ENCODE data around the gene MSH4. TPM values are rescaled to one million over a fixed set of nuclear protein-coding genes. Genes with fewer than 3 reads are reported as not detected.
A peak's percentile ranks its signal among the peaks of the same experiment; 100 is the strongest.
"Not testable (repeated sequence)": the region's sequence is repeated elsewhere in the genome, so short reads cannot be mapped to it uniquely, and the experiment has no call there.

The MSH4 gene
- not detected for polyA plus RNA-seq (2013, experiment 1 of 2)
- 0.01 TPM for polyA plus RNA-seq (2013, experiment 2 of 2)

DNA sequence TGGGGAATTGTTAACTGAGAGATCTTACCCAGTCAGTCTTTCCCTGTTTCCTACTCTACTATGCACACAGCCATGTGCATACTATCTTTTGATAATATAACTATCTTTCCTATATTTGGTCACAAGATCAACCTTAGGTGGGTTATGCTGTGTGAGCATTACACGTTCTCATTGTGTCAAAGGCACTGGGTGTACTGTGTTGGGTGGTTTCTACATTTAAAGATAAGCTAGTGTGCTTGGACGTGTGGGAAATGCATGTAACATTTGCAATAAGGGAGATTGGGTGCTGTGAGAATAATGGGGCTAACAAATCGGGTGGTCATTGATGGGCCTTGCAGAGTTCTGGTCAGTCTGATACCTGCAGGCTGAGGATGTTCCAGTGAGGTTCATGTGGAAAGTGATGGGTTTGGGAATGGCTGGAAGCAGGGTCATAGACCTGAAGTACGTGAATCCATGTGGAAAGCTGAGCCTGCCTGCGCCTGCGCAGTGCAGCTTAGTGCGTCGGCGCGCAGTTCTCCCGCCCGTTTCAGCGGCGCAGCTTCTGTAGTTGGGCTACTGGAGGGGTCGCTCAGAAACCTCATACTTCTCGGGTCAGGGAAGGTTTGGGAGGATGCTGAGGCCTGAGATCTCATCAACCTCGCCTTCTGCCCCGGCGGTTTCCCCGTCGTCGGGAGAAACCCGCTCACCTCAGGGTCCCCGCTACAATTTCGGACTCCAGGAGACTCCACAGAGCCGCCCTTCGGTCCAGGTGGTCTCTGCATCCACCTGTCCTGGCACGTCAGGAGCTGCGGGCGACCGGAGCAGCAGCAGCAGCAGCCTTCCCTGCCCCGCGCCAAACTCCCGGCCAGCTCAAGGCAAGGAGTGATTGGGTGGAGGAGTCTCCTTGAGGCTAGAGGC, at the start of gene MSH4:
TSS of gene MSH4 (plus strand) at position 507 of the 897 bp plus-strand sequence. CDS start at position 611, 104 bp downstream.
- Histone ChIP-seq H2BK12ac (ENCODE audit: low read length) (no peak within 1 kb of the TSS), H3K79me1 (ENCODE audit: low read depth, low read length) (no peaks in the 10 kb centered on the region), H3K27me3 (ENCODE audit: control insufficient read depth in 3 of 3, insufficient read depth in 3 of 3, low read depth in 1 of 3, low read length in 3 of 3) (no peaks in the 10 kb centered on the region), H3K27ac (replicated peaks; ENCODE audit: low read length) (no peak within 1 kb of the TSS), H3K23ac (ENCODE audit: low read depth, low read length, poor library complexity) (peak within 1 kb of the TSS; percentile 92), H2BK120ac (ENCODE audit: low read depth, low read length) (no peak within 1 kb of the TSS), H3K36me3 (replicated peaks in 1 of 2; ENCODE audit: control insufficient read depth in 2 of 2, insufficient read depth in 2 of 2, low read length in 2 of 2) (peaks cover 24 to 72% of the 10 kb centered on the region in 2 donors), H2AK5ac (ENCODE audit: low read depth, low read length) (no peak within 1 kb of the TSS), H3K4me2 (ENCODE audit: insufficient read depth, low read length, poor library complexity, severe bottlenecking) (no peak within 1 kb of the TSS), H3K9ac (ENCODE audit: low read depth, low read length, poor library complexity) (no peak within 1 kb of the TSS), H4K8ac (ENCODE audit: low read depth, low read length) (no peak within 1 kb of the TSS), H4K91ac (ENCODE audit: low read depth, low read length, poor library complexity) (no peak within 1 kb of the TSS), H3K9me3 (replicated peaks in 1 of 2; ENCODE audit: control insufficient read depth in 2 of 2, insufficient read depth in 1 of 2, low read depth in 1 of 2, low read length in 2 of 2) (no peaks in the 10 kb centered on the region), H3K18ac (ENCODE audit: low read length) (no peak within 1 kb of the TSS), H2BK15ac (ENCODE audit: low read length) (no peak within 1 kb of the TSS), H3K14ac (ENCODE audit: low read length) (no peak within 1 kb of the TSS), H3K4me3 (ENCODE audit: low read length in 2 of 2) (no peak within 1 kb of the TSS), H3K4me1 (ENCODE audit: control insufficient read depth in 2 of 2, insufficient read depth in 1 of 2, low read depth in 1 of 2, low read length in 2 of 2) (no peaks in the 10 kb centered on the region), H3K4ac (ENCODE audit: low read length) (no peak within 1 kb of the TSS), H2AFZ (ENCODE audit: low read length) (no peak within 1 kb of the TSS), H2BK5ac (ENCODE audit: low read length) (no peak within 1 kb of the TSS)
- WGBS, 2 donors (ENCODE audit: extremely low coverage in 2 of 2, insufficient read length in 2 of 2, insufficient replicate concordance in 1 of 2): no CpG with 5 or more reads among the region's 34 CpGs
- DNase-seq (ENCODE audit: low spot score): no peak

- not testable (repeated sequence) for H2BK120ac ChIP-seq (ENCODE audit: low read depth, low read length); H2BK12ac ChIP-seq (ENCODE audit: low read length); H4K8ac ChIP-seq (ENCODE audit: low read depth, low read length); H4K91ac ChIP-seq (ENCODE audit: low read depth, low read length, poor library complexity); DNase-seq (ENCODE audit: low spot score); H2BK5ac ChIP-seq (ENCODE audit: low read length); H2AFZ ChIP-seq (ENCODE audit: low read length); H3K4me2 ChIP-seq (ENCODE audit: insufficient read depth, low read length, poor library complexity, severe bottlenecking); H3K14ac ChIP-seq (ENCODE audit: low read length); H3K27me3 ChIP-seq (ENCODE audit: control insufficient read depth in 3 of 3, insufficient read depth in 3 of 3, low read depth in 1 of 3, low read length in 3 of 3); H3K23ac ChIP-seq (ENCODE audit: low read depth, low read length, poor library complexity); H3K4me1 ChIP-seq (ENCODE audit: control insufficient read depth in 2 of 2, insufficient read depth in 1 of 2, low read depth in 1 of 2, low read length in 2 of 2); H3K79me1 ChIP-seq (ENCODE audit: low read depth, low read length); H3K27ac ChIP-seq (replicated peaks; ENCODE audit: low read length); H2AK5ac ChIP-seq (ENCODE audit: low read depth, low read length); H3K4me3 ChIP-seq (ENCODE audit: low read length in 2 of 2); H3K18ac ChIP-seq (ENCODE audit: low read length); H3K4ac ChIP-seq (ENCODE audit: low read length); H3K9ac ChIP-seq (ENCODE audit: low read depth, low read length, poor library complexity); H2BK15ac ChIP-seq (ENCODE audit: low read length)
- H3K9me3 ChIP-seq (replicated peaks in 1 of 2; ENCODE audit: control insufficient read depth in 2 of 2, insufficient read depth in 1 of 2, low read depth in 1 of 2, low read length in 2 of 2): peaks cover 4 to 34% of the 10 kb centered on the region in 2 donors
- peaks cover 6 to 75% of the 10 kb centered on the region in 2 donors for H3K36me3 ChIP-seq (replicated peaks in 1 of 2; ENCODE audit: control insufficient read depth in 2 of 2, insufficient read depth in 2 of 2, low read length in 2 of 2)
Observed at GRCh38 chr1:75757210-75757609, 39.5 kb upstream of the MSH4 start.

GRCh38 chr1:75758543-75758942, 38.1 kb upstream of the MSH4 start:
- not testable (repeated sequence) for H3K4me2 ChIP-seq (ENCODE audit: insufficient read depth, low read length, poor library complexity, severe bottlenecking); H3K4ac ChIP-seq (ENCODE audit: low read length); H2BK5ac ChIP-seq (ENCODE audit: low read length); DNase-seq (ENCODE audit: low spot score); H3K9ac ChIP-seq (ENCODE audit: low read depth, low read length, poor library complexity); H3K4me1 ChIP-seq (ENCODE audit: control insufficient read depth in 2 of 2, insufficient read depth in 1 of 2, low read depth in 1 of 2, low read length in 2 of 2); H4K91ac ChIP-seq (ENCODE audit: low read depth, low read length, poor library complexity); H2AFZ ChIP-seq (ENCODE audit: low read length); H2AK5ac ChIP-seq (ENCODE audit: low read depth, low read length); H2BK15ac ChIP-seq (ENCODE audit: low read length); H3K23ac ChIP-seq (ENCODE audit: low read depth, low read length, poor library complexity); H3K27me3 ChIP-seq (ENCODE audit: control insufficient read depth in 3 of 3, insufficient read depth in 3 of 3, low read depth in 1 of 3, low read length in 3 of 3); H3K14ac ChIP-seq (ENCODE audit: low read length); H3K18ac ChIP-seq (ENCODE audit: low read length); H2BK12ac ChIP-seq (ENCODE audit: low read length); H3K27ac ChIP-seq (replicated peaks; ENCODE audit: low read length); H3K4me3 ChIP-seq (ENCODE audit: low read length in 2 of 2); H3K79me1 ChIP-seq (ENCODE audit: low read depth, low read length); H2BK120ac ChIP-seq (ENCODE audit: low read depth, low read length); H4K8ac ChIP-seq (ENCODE audit: low read depth, low read length)
- Histone ChIP-seq H3K36me3 (replicated peaks in 1 of 2; ENCODE audit: control insufficient read depth in 2 of 2, insufficient read depth in 2 of 2, low read length in 2 of 2) (peaks cover 6 to 75% of the 10 kb centered on the region in 2 donors), H3K9me3 (replicated peaks in 1 of 2; ENCODE audit: control insufficient read depth in 2 of 2, insufficient read depth in 1 of 2, low read depth in 1 of 2, low read length in 2 of 2) (peaks cover 4 to 32% of the 10 kb centered on the region in 2 donors)
- WGBS, 2 donors (ENCODE audit: extremely low coverage in 2 of 2, insufficient read length in 2 of 2, insufficient replicate concordance in 1 of 2): no CpG with 5 or more reads among the region's 4 CpGs

- Histone ChIP-seq H3K18ac (ENCODE audit: low read length) (no peak overlapping the region), H2BK120ac (ENCODE audit: low read depth, low read length) (no peak overlapping the region), H2BK5ac (ENCODE audit: low read length) (no peak overlapping the region), H2AFZ (ENCODE audit: low read length) (no peak overlapping the region), H3K4me1 (ENCODE audit: control insufficient read depth in 2 of 2, insufficient read depth in 1 of 2, low read depth in 1 of 2, low read length in 2 of 2) (no peaks in the 10 kb centered on the region), H3K36me3 (replicated peaks in 1 of 2; ENCODE audit: control insufficient read depth in 2 of 2, insufficient read depth in 2 of 2, low read length in 2 of 2) (peaks cover 4 to 36% of the 10 kb centered on the region in 2 donors), H3K4me3 (ENCODE audit: low read length in 2 of 2) (no peak overlapping the region), H3K14ac (ENCODE audit: low read length) (no peak overlapping the region), H3K9ac (ENCODE audit: low read depth, low read length, poor library complexity) (no peak overlapping the region), H3K79me1 (ENCODE audit: low read depth, low read length) (no peaks in the 10 kb centered on the region), H4K91ac (ENCODE audit: low read depth, low read length, poor library complexity) (no peak overlapping the region), H2AK5ac (ENCODE audit: low read depth, low read length) (no peak overlapping the region), H4K8ac (ENCODE audit: low read depth, low read length) (no peak overlapping the region), H3K9me3 (replicated peaks in 1 of 2; ENCODE audit: control insufficient read depth in 2 of 2, insufficient read depth in 1 of 2, low read depth in 1 of 2, low read length in 2 of 2) (no peaks in the 10 kb centered on the region), H3K4ac (ENCODE audit: low read length) (no peak overlapping the region), H3K27me3 (ENCODE audit: control insufficient read depth in 3 of 3, insufficient read depth in 3 of 3, low read depth in 1 of 3, low read length in 3 of 3) (no peaks in the 10 kb centered on the region), H2BK15ac (ENCODE audit: low read length) (no peak overlapping the region), H3K23ac (ENCODE audit: low read depth, low read length, poor library complexity) (no peak overlapping the region), H3K27ac (replicated peaks; ENCODE audit: low read length) (no peak overlapping the region), H3K4me2 (ENCODE audit: insufficient read depth, low read length, poor library complexity, severe bottlenecking) (no peak overlapping the region), H2BK12ac (ENCODE audit: low read length) (no peak overlapping the region)
- WGBS, 2 donors (ENCODE audit: extremely low coverage in 2 of 2, insufficient read length in 2 of 2, insufficient replicate concordance in 1 of 2): no CpG with 5 or more reads among the region's 1 CpG
- DNase-seq (ENCODE audit: low spot score): no peak
Observed at GRCh38 chr1:75764057-75764655, 32.5 kb upstream of the MSH4 start.

All from neuronal stem cell (in vitro differentiated cells).